ENCODE measurements around the gene COL6A1. TPM values are rescaled to one million over a fixed set of nuclear protein-coding genes. Genes with fewer than 3 reads are reported as not detected.

Gene COL6A1
- total RNA-seq, 1 experiment from 2014 or later: 221 TPM

DNA sequence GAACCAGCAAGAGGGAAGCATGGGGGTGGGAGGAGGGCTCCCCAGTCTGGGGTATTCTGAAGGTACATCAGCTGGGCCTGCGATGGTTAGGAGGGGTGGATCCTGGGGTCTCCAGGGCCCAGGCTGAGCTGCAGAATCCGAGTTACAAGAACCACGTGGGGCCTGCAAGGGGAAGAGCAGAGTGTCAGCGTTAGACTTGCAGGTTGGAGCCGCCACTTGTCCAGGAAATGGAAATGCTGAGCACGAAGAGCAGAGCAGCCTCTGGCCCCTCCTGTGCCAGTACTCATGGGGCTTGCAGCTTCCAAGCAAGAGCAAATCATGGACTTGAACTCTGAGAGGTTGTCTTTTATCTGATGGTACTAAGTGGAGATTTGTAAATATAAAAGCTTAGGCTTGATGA is 47.5 kb upstream of the COL6A1 start:
- no peak for DNase-seq (ENCODE audit: low spot score)
- no peaks in the 10 kb centered on the region for H3K4me1 Mint-ChIP-seq
- TF ChIP-seq ATF1 (CRISPR knock-in tag; IDR thresholded peaks at IDR 0.05) (no peak), ZNF396 (CRISPR knock-in tag; IDR thresholded peaks at IDR 0.05; ENCODE audit: borderline replicate concordance) (no peak), ZNF232 (CRISPR knock-in tag; IDR thresholded peaks at IDR 0.05) (no peak), ZNF317 (CRISPR knock-in tag; IDR thresholded peaks at IDR 0.05; ENCODE audit: borderline replicate concordance, low read depth) (no peak), ZNF219 (CRISPR knock-in tag; IDR thresholded peaks at IDR 0.05; ENCODE audit: borderline replicate concordance) (no peak), NFE2L1 (CRISPR knock-in tag; IDR thresholded peaks at IDR 0.05) (no peak), MXD4 (CRISPR knock-in tag; IDR thresholded peaks at IDR 0.05; ENCODE audit: borderline replicate concordance) (no peak), FOXK1 (CRISPR knock-in tag; IDR thresholded peaks at IDR 0.05) (no peak), FOXJ3 (CRISPR knock-in tag; IDR thresholded peaks at IDR 0.05; ENCODE audit: borderline replicate concordance) (no peak), EMX1 (CRISPR knock-in tag; IDR thresholded peaks at IDR 0.05) (no peak), TP53 (CRISPR knock-in tag; IDR thresholded peaks at IDR 0.05) (no peak), ZNF263 (CRISPR knock-in tag; IDR thresholded peaks at IDR 0.05; ENCODE audit: low read depth) (no peak), RELA (CRISPR knock-in tag; IDR thresholded peaks at IDR 0.05; ENCODE audit: borderline replicate concordance) (no peak)
- TF ChIP-seq, protein P1, sequence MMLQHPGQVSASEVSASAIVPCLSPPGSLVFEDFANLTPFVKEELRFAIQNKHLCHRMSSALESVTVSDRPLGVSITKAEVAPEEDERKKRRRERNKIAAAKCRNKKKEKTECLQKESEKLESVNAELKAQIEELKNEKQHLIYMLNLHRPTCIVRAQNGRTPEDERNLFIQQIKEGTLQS (CRISPR knock-in tag; conservative IDR thresholded peaks at IDR 0.05): no peak
- TF ChIP-seq, protein P2, sequence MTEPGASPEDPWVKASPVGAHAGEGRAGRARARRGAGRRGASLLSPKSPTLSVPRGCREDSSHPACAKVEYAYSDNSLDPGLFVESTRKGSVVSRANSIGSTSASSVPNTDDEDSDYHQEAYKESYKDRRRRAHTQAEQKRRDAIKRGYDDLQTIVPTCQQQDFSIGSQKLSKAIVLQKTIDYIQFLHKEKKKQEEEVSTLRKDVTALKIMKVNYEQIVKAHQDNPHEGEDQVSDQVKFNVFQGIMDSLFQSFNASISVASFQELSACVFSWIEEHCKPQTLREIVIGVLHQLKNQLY (CRISPR knock-in tag; IDR thresholded peaks at IDR 0.05): no peak
- TF ChIP-seq, protein P3, sequence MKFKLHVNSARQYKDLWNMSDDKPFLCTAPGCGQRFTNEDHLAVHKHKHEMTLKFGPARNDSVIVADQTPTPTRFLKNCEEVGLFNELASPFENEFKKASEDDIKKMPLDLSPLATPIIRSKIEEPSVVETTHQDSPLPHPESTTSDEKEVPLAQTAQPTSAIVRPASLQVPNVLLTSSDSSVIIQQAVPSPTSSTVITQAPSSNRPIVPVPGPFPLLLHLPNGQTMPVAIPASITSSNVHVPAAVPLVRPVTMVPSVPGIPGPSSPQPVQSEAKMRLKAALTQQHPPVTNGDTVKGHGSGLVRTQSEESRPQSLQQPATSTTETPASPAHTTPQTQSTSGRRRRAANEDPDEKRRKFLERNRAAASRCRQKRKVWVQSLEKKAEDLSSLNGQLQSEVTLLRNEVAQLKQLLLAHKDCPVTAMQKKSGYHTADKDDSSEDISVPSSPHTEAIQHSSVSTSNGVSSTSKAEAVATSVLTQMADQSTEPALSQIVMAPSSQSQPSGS (CRISPR knock-in tag; IDR thresholded peaks at IDR 0.05; ENCODE audit: borderline replicate concordance, low read depth): no peak
- TF ChIP-seq, protein P4, sequence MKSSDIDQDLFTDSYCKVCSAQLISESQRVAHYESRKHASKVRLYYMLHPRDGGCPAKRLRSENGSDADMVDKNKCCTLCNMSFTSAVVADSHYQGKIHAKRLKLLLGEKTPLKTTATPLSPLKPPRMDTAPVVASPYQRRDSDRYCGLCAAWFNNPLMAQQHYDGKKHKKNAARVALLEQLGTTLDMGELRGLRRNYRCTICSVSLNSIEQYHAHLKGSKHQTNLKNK (CRISPR knock-in tag; IDR thresholded peaks at IDR 0.05): no peak
- CTCF ChIA-PET: no interaction called here
- peaks cover 64% of the 10 kb centered on the region for H3K9me3 Mint-ChIP-seq
- no peak overlapping the region for H3K27ac Mint-ChIP-seq
- POLR2A ChIA-PET: no interaction called here
- H3K4me3 Mint-ChIP-seq: no peak overlapping the region
- H3K27me3 Mint-ChIP-seq (ENCODE audit: low read depth): peaks cover 59% of the 10 kb centered on the region
- ATAC-seq: no peak
- peaks cover 46% of the 10 kb centered on the region for H3K36me3 Mint-ChIP-seq

DNA sequence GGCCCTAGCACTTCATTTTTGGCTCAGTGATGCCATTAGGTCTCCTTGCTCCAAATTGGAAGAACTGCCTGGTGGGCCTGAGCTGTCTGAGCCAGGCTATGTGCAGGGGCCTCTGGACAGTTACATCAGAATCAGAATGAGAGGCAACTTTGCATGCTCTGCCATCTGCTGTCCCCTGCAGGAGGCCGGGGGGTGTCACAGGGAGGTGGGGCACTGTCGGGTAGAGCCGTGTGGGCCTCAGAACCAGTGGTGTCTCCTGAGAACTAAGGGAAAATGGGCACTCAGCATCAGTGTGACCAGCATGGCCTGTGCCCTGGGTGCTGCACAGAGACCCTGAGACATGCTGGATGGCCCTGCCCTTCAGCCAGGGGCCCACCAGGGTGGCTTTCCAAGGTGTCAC is 47.0 kb upstream of the COL6A1 start:
- DNase-seq (ENCODE audit: low spot score) (no peak), ATAC-seq (no peak)
- Mint-ChIP-seq H3K36me3 (peaks cover 46% of the 10 kb centered on the region), H3K27ac (no peak overlapping the region), H3K9me3 (peaks cover 64% of the 10 kb centered on the region), H3K4me1 (no peaks in the 10 kb centered on the region), H3K27me3 (ENCODE audit: low read depth) (peaks cover 59% of the 10 kb centered on the region), H3K4me3 (no peak overlapping the region)
- POLR2A ChIA-PET: no interaction called here
- TF ChIP-seq TCF7 (CRISPR knock-in tag; IDR thresholded peaks at IDR 0.05; ENCODE audit: low read depth) (no peak), OVOL2 (CRISPR knock-in tag; IDR thresholded peaks at IDR 0.05; ENCODE audit: borderline replicate concordance) (no peak)
- CTCF ChIA-PET: interaction anchor here (1.1 kb wide), 1 partner anchor 8 kb away, joined by 3 read pairs; no protein-coding TSS in a partner anchor

DNA sequence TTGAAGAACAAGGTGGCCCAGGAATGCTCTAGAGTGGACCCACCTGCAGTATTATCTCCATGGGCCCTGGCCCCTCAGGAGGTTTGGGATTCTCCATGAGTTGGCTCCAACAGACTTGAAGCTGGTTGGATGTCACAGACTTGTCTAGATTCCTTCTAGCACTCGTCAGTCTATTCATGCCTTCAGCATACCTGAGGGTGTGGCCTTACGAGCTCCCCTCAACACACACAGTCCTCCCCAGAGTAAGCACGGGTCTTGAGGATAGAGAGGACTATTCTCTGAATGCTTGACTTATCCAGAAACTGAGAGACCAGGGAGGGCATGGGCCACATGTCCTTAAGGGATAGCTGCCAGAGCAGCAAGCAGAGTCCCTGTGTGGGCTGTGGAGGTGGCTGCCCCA is 45.9 kb upstream of the COL6A1 start:
- ChIA-PET CTCF (interaction anchor here (0.8 to 1.1 kb wide), 2 partner anchors 10 to 17 kb away, joined by 3 read pairs; no protein-coding TSS in a partner anchor), POLR2A (interaction anchor here (0.5 kb wide), 1 partner anchor 19 kb away, joined by 5 read pairs; no protein-coding TSS in a partner anchor)
- no peak overlapping the region for H3K4me3 Mint-ChIP-seq
- H3K36me3 Mint-ChIP-seq: peaks cover 46% of the 10 kb centered on the region
- no peaks in the 10 kb centered on the region for H3K4me1 Mint-ChIP-seq
- peaks cover 59% of the 10 kb centered on the region for H3K27me3 Mint-ChIP-seq (ENCODE audit: low read depth)
- peaks cover 64% of the 10 kb centered on the region for H3K9me3 Mint-ChIP-seq
- H3K27ac Mint-ChIP-seq: no peak overlapping the region
- ATAC-seq (no peak), DNase-seq (ENCODE audit: low spot score) (no peak)
- TF ChIP-seq TCF7 (CRISPR knock-in tag; IDR thresholded peaks at IDR 0.05; ENCODE audit: low read depth): no peak
- no peak for TF ChIP-seq MXD4 (CRISPR knock-in tag; IDR thresholded peaks at IDR 0.05; ENCODE audit: borderline replicate concordance)
- TF ChIP-seq, protein P5, sequence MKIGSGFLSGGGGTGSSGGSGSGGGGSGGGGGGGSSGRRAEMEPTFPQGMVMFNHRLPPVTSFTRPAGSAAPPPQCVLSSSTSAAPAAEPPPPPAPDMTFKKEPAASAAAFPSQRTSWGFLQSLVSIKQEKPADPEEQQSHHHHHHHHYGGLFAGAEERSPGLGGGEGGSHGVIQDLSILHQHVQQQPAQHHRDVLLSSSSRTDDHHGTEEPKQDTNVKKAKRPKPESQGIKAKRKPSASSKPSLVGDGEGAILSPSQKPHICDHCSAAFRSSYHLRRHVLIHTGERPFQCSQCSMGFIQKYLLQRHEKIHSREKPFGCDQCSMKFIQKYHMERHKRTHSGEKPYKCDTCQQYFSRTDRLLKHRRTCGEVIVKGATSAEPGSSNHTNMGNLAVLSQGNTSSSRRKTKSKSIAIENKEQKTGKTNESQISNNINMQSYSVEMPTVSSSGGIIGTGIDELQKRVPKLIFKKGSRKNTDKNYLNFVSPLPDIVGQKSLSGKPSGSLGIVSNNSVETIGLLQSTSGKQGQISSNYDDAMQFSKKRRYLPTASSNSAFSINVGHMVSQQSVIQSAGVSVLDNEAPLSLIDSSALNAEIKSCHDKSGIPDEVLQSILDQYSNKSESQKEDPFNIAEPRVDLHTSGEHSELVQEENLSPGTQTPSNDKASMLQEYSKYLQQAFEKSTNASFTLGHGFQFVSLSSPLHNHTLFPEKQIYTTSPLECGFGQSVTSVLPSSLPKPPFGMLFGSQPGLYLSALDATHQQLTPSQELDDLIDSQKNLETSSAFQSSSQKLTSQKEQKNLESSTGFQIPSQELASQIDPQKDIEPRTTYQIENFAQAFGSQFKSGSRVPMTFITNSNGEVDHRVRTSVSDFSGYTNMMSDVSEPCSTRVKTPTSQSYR (CRISPR knock-in tag; IDR thresholded peaks at IDR 0.05): no peak
- TF ChIP-seq, protein P4 (CRISPR knock-in tag; IDR thresholded peaks at IDR 0.05): no peak
- TF ChIP-seq, protein P6, sequence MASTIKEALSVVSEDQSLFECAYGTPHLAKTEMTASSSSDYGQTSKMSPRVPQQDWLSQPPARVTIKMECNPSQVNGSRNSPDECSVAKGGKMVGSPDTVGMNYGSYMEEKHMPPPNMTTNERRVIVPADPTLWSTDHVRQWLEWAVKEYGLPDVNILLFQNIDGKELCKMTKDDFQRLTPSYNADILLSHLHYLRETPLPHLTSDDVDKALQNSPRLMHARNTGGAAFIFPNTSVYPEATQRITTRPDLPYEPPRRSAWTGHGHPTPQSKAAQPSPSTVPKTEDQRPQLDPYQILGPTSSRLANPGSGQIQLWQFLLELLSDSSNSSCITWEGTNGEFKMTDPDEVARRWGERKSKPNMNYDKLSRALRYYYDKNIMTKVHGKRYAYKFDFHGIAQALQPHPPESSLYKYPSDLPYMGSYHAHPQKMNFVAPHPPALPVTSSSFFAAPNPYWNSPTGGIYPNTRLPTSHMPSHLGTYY (CRISPR knock-in tag; IDR thresholded peaks at IDR 0.05): no peak
- TF ChIP-seq ZNF232 (CRISPR knock-in tag; IDR thresholded peaks at IDR 0.05): no peak
- TF ChIP-seq OVOL2 (CRISPR knock-in tag; IDR thresholded peaks at IDR 0.05; ENCODE audit: borderline replicate concordance): no peak
- TF ChIP-seq SMAD3 (CRISPR knock-in tag; IDR thresholded peaks at IDR 0.05; ENCODE audit: borderline replicate concordance): no peak
- no peak for TF ChIP-seq GRHL2 (CRISPR knock-in tag; IDR thresholded peaks at IDR 0.05; ENCODE audit: insufficient replicate concordance, severe bottlenecking)
- no peak for TF ChIP-seq ELF4 (CRISPR knock-in tag; IDR thresholded peaks at IDR 0.05; ENCODE audit: low read depth)
- TF ChIP-seq, protein P2 (CRISPR knock-in tag; IDR thresholded peaks at IDR 0.05): no peak
